OCI-LY1 (cell line): Measurements from ENCODE around the gene SEL1L3.

ENCODE experiments used
- H2AFZ ChIP-seq: fragments of 200-600 bp; sonication (generic), shearing (Covaris generic); 2 replicates; pipeline ENCODE4 v1.6.0; 2014; ENCODE audit warnings: antibody characterized with exemption, mild to moderate bottlenecking, low read length
- H3F3A ChIP-seq: fragments of 200-600 bp; sonication (generic), shearing (Covaris generic); 2 replicates; pipeline ENCODE4 v1.6.0; 2014; ENCODE audit warnings: mild to moderate bottlenecking, antibody characterized with exemption, low read length, moderate library complexity; ENCODE audit not compliant: insufficient read depth
- H3K27ac ChIP-seq: fragments of 200-600 bp; sonication (generic); 2 replicates; pipeline ENCODE4 v1.5.1; 2014; ENCODE audit warnings: low read length, mixed run types, mild to moderate bottlenecking, low read depth; ENCODE audit not compliant: poor library complexity, severe bottlenecking
- H3K27me3 ChIP-seq: fragments of 200-600 bp; sonication (generic); 2 replicates; pipeline ENCODE4 v1.6.0; 2014; ENCODE audit warnings: antibody characterized with exemption, mild to moderate bottlenecking, low read length, moderate library complexity; ENCODE audit not compliant: insufficient read depth
- H3K36me3 ChIP-seq: fragments of 200-600 bp; sonication (generic); 2 replicates; pipeline ENCODE4 v1.6.1; 2014; ENCODE audit warnings: mild to moderate bottlenecking, antibody characterized with exemption, low read length, moderate library complexity, mixed read lengths; ENCODE audit not compliant: insufficient read depth
- H3K4me1 ChIP-seq: fragments of 200-600 bp; sonication (generic); 2 replicates; pipeline ENCODE4 v1.5.1; 2014; ENCODE audit warnings: mild to moderate bottlenecking, low read length, moderate library complexity; ENCODE audit not compliant: insufficient read depth, severe bottlenecking
- H3K4me2 ChIP-seq: fragments of 200-600 bp; sonication (generic), shearing (Covaris generic); 2 replicates; pipeline ENCODE4 v1.6.1; 2014; ENCODE audit warnings: low read length
- H3K4me3 ChIP-seq: fragments of 200-600 bp; sonication (generic); 2 replicates; pipeline ENCODE4 v1.5.1; 2014; ENCODE audit warnings: low read length, low read depth, mild to moderate bottlenecking, mixed read lengths; ENCODE audit not compliant: poor library complexity, severe bottlenecking
- H3K79me2 ChIP-seq: fragments of 200-600 bp; shearing (Covaris generic); 2 replicates; pipeline ENCODE4 v1.6.1; 2016; ENCODE audit warnings: mixed run types, low read length, mixed read lengths; ENCODE audit not compliant: insufficient read depth
- H3K9ac ChIP-seq: fragments of 200-600 bp; sonication (generic), shearing (Covaris generic); 2 replicates; pipeline ENCODE4 v1.6.1; 2014; ENCODE audit warnings: mild to moderate bottlenecking, low read length, mixed read lengths
- H3K9me2 ChIP-seq: fragments of 200-600 bp; sonication (generic), shearing (Covaris generic); 2 replicates; pipeline ENCODE4 v1.6.1; 2014; ENCODE audit warnings: low read depth, mild to moderate bottlenecking, low read length, mixed read lengths
- H3K9me3 ChIP-seq: fragments of 200-600 bp; shearing (Covaris generic); 2 replicates; pipeline ENCODE4 v1.6.1; 2014; ENCODE audit warnings: low read length, mixed read lengths
- H4K20me1 ChIP-seq: fragments of 200-600 bp; sonication (generic), shearing (Covaris generic); 2 replicates; pipeline ENCODE4 v1.6.0; 2016; ENCODE audit warnings: mild to moderate bottlenecking, low read length; ENCODE audit not compliant: insufficient read depth
- EZH2 ChIP-seq: fragments of 200-600 bp; sonication (generic), shearing (Covaris generic); IDR thresholded peaks from 2 replicates; pipeline ENCODE4 v1.8.0; 2017; ENCODE audit warnings: borderline replicate concordance, mixed run types, mild to moderate bottlenecking, antibody characterized with exemption, low read length, moderate library complexity, mixed read lengths
- TF ChIP-seq, protein P1 (sequence below): fragments of 200-600 bp; sonication (generic), shearing (Covaris generic); IDR thresholded peaks from 2 replicates; pipeline ENCODE4 v1.5.1; 2017; ENCODE audit warnings: mild to moderate bottlenecking, antibody characterized with exemption, low read length, moderate library complexity, mixed read lengths

SEL1L3 gene

DNA sequence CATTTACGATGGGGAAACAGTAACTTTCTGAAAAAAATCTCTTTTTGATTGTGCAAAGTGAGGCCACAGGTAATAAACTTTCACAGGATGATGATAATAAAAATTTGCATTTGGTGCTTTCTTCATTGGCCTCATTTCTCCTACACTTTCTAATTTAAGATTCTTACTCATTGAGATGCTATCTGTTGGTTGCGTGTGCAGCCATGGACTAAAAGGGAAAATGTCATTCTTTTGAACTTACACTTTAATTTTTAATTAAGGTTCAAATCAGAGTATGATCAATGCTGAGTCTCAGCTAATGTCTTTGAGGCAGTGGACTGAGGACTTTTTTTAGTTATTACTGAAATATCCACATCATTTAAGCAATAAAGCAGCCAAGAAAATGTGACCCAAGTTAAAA, 87.6 kb downstream of the SEL1L3 start:
- TF ChIP-seq EZH2, result no peak
- TF ChIP-seq, protein P1, sequence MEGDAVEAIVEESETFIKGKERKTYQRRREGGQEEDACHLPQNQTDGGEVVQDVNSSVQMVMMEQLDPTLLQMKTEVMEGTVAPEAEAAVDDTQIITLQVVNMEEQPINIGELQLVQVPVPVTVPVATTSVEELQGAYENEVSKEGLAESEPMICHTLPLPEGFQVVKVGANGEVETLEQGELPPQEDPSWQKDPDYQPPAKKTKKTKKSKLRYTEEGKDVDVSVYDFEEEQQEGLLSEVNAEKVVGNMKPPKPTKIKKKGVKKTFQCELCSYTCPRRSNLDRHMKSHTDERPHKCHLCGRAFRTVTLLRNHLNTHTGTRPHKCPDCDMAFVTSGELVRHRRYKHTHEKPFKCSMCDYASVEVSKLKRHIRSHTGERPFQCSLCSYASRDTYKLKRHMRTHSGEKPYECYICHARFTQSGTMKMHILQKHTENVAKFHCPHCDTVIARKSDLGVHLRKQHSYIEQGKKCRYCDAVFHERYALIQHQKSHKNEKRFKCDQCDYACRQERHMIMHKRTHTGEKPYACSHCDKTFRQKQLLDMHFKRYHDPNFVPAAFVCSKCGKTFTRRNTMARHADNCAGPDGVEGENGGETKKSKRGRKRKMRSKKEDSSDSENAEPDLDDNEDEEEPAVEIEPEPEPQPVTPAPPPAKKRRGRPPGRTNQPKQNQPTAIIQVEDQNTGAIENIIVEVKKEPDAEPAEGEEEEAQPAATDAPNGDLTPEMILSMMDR, result no peak
- Histone ChIP-seq H3K36me3 (peaks cover 77% of the 10 kb centered on the region), H3K9me3 (no peaks in the 10 kb centered on the region), H3K79me2 (no peaks in the 10 kb centered on the region), H3K9me2 (no peaks in the 10 kb centered on the region), H3K4me3 (no peak overlapping the region), H3K4me2 (no peak overlapping the region), H2AFZ (no peak overlapping the region), H3K4me1 (no peaks in the 10 kb centered on the region), H3K27me3 (no peaks in the 10 kb centered on the region), H3F3A (no peaks in the 10 kb centered on the region), H3K9ac (no peak overlapping the region), H3K27ac (no peak overlapping the region), H4K20me1 (no peaks in the 10 kb centered on the region)

DNA sequence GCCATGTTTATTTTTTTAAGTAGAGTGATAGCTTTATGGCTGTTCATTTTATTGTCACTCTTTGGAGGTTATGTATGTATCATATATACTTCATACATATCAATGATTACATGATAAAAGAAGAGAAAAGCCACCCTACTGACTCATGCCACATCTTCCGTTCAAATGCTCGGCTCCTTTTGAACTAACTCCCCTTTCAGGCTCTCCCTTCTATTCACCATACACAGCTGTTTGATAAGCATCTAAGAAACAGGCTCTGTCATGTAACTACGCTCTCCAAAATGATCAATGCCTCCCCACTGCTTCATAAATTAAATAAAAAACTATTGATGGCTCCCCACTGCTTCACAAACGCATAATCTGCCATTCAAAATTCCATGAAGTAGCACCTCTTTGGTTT, 89.4 kb downstream of the SEL1L3 start:
- H4K20me1 ChIP-seq, result no peaks in the 10 kb centered on the region
- H3K4me2 ChIP-seq, result no peak overlapping the region
- H3K27me3 ChIP-seq, result no peaks in the 10 kb centered on the region
- H3K9ac ChIP-seq, result no peak overlapping the region
- no peak overlapping the region for H3K27ac ChIP-seq
- no peaks in the 10 kb centered on the region for H3K79me2 ChIP-seq
- no peaks in the 10 kb centered on the region for H3F3A ChIP-seq
- H3K36me3 ChIP-seq, result peaks cover 78% of the 10 kb centered on the region
- H3K9me2 ChIP-seq, result no peaks in the 10 kb centered on the region
- TF ChIP-seq, protein P1, result no peak
- no peak for TF ChIP-seq EZH2
- H3K4me1 ChIP-seq, result no peaks in the 10 kb centered on the region
- no peak overlapping the region for H2AFZ ChIP-seq
- no peaks in the 10 kb centered on the region for H3K9me3 ChIP-seq
- no peak overlapping the region for H3K4me3 ChIP-seq

GRCh38 chr4:25771672-25772071, 91.1 kb downstream of the SEL1L3 start:
- Histone ChIP-seq H3K4me2 (no peak overlapping the region), H3K9me2 (no peaks in the 10 kb centered on the region), H2AFZ (no peak overlapping the region), H3K36me3 (peaks cover 79% of the 10 kb centered on the region), H3F3A (no peaks in the 10 kb centered on the region), H4K20me1 (no peaks in the 10 kb centered on the region), H3K27me3 (no peaks in the 10 kb centered on the region), H3K79me2 (no peaks in the 10 kb centered on the region), H3K9ac (no peak overlapping the region), H3K4me1 (no peaks in the 10 kb centered on the region), H3K27ac (no peak overlapping the region), H3K4me3 (no peak overlapping the region), H3K9me3 (no peaks in the 10 kb centered on the region)
- no peak for TF ChIP-seq EZH2
- TF ChIP-seq, protein P1, result no peak
